ENCODE data around the gene LILRA1. TPM values are rescaled to one million over a fixed set of nuclear protein-coding genes. Genes with fewer than 3 reads are reported as not detected.

LILRA1 gene
- total RNA-seq (2022; extraction: Qiagen RNA extraction; ENCODE audit: low read depth): not detected in 5 replicates

DNA sequence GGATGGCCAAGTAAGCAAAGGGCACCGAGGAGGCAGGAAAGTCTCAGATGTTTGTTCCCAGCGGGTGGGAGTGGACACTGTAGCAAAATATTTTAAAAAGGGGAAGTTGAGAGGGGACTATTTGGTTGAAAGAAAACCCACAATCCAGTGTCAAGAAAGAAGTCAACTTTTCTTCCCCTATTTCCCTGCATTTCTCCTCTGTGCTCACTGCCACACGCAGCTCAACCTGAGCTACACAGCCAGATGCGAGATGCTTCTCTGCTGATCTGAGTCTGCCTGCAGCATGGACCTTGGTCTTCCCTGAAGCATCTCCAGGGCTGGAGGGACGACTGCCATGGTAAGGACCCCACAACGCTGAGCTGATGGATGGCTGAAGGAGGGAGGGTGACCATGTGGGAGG lies at the start of gene LILRA1:
Gene LILRA1, plus strand, starts transcription at position 188 of the 400 bp plus-strand sequence. CDS start 613 bp downstream, outside the sequence.

GRCh38 chr19:54573330-54573872 lies 20.0 kb upstream of the LILRA1 start, which contains the start of gene LILRA2:
Gene LILRA2, plus strand, starts transcription at chr19:54573790. Its CDS starts 89 bp downstream, at chr19:54573879.

GRCh38 chr19:54630262-54630661 lies 36.8 kb downstream of the LILRA1 start, which contains the start of gene LILRB1:
Gene LILRB1, plus strand, starts transcription at chr19:54630484. Its CDS starts 590 bp downstream, at chr19:54631074.

Other genes with a start within 250 kb of the LILRA1 start
- 0.08 to 0.12 TPM in 2 of 5 replicates, not detected in the others for gene LAIR1, start 228.7 kb upstream of the LILRA1 start, total RNA-seq (2022; extraction: Qiagen RNA extraction; ENCODE audit: low read depth)
- gene TTYH1, start 178.2 kb upstream of the LILRA1 start, total RNA-seq (2022; extraction: Qiagen RNA extraction; ENCODE audit: low read depth): 0.10 TPM in 1 of 5 replicates, not detected in the others
- gene LENG8, start 144.4 kb upstream of the LILRA1 start, total RNA-seq (2022; extraction: Qiagen RNA extraction; ENCODE audit: low read depth): 85.8 to 138 TPM (median 96.4 TPM) in 5 replicates
- 4.6 to 7.5 TPM (median 6.5 TPM) in 5 replicates for gene LENG9, start 129.9 kb upstream of the LILRA1 start, total RNA-seq (2022; extraction: Qiagen RNA extraction; ENCODE audit: low read depth)
- gene CDC42EP5, start 120.3 kb upstream of the LILRA1 start, total RNA-seq (2022; extraction: Qiagen RNA extraction; ENCODE audit: low read depth): not detected in 5 replicates
- gene LAIR2, start 90.8 kb upstream of the LILRA1 start, total RNA-seq (2022; extraction: Qiagen RNA extraction; ENCODE audit: low read depth): not detected in 5 replicates
- not detected in 5 replicates for gene LILRA2, start 19.8 kb upstream of the LILRA1 start, total RNA-seq (2022; extraction: Qiagen RNA extraction; ENCODE audit: low read depth)
- gene LILRB1, start 36.9 kb downstream of the LILRA1 start, total RNA-seq (2022; extraction: Qiagen RNA extraction; ENCODE audit: low read depth): 0.02 TPM in 1 of 5 replicates, not detected in the others
- gene LILRB4, start 69.4 kb downstream of the LILRA1 start, total RNA-seq (2022; extraction: Qiagen RNA extraction; ENCODE audit: low read depth): 0.07 TPM in 1 of 5 replicates, not detected in the others
- gene KIR3DL3, start 130.8 kb downstream of the LILRA1 start, total RNA-seq (2022; extraction: Qiagen RNA extraction; ENCODE audit: low read depth): not detected in 5 replicates
- not detected in 5 replicates for gene KIR2DL3, start 144.9 kb downstream of the LILRA1 start, total RNA-seq (2022; extraction: Qiagen RNA extraction; ENCODE audit: low read depth)
- gene KIR2DL1, start 176.2 kb downstream of the LILRA1 start, total RNA-seq (2022; extraction: Qiagen RNA extraction; ENCODE audit: low read depth): not detected in 5 replicates
- not detected in 5 replicates for gene KIR2DL4, start 210.0 kb downstream of the LILRA1 start, total RNA-seq (2022; extraction: Qiagen RNA extraction; ENCODE audit: low read depth)
- gene KIR3DL1, start 222.8 kb downstream of the LILRA1 start, total RNA-seq (2022; extraction: Qiagen RNA extraction; ENCODE audit: low read depth): not detected in 5 replicates
- not detected in 5 replicates for gene KIR2DS4, start 239.0 kb downstream of the LILRA1 start, total RNA-seq (2022; extraction: Qiagen RNA extraction; ENCODE audit: low read depth)